K562 (cell line): Measurements from ENCODE around the gene FLCN. TPM values are rescaled to one million over a fixed set of nuclear protein-coding genes. Genes with fewer than 3 reads are reported as not detected.

Experiments used
- ATAC-seq: fragments of 200-7000 bp; cut with Tn5 transposase; 3 replicates; pipeline ENCODE4 v1.9.1; 2020; ENCODE audit warnings: moderate library complexity
- BruUV-seq: library from RNA; stranded (reverse); fragments of 400-500 nt; replicated peaks from 2 replicates; lab custom pipeline; 2021; lab: Mats Ljungman, UMichigan
- CTCF ChIA-PET: fragments of 300-600 bp; formaldehyde crosslinking; extraction: SDS; loops from one replicate; lab custom pipeline; 2021; ENCODE audit warnings: low intra/inter-chr PET ratio; lab: Yijun Ruan, JAX
- POLR2A ChIA-PET: fragments of 300-600, 350-650 bp; sonication (Branson Sonifier 250); formaldehyde crosslinking; extraction: SDS; loops from one replicate; lab custom pipeline; 2021; ENCODE audit warnings: antibody characterized with exemption, inconsistent platforms; lab: Yijun Ruan, JAX
- DNase-seq, 4 experiments: peaks; one replicate each; pipeline versions ENCODE4 v3.0.0 to v3.0.0-alpha.2; 2011 to 2018; ENCODE audit warnings: low spot score in 3 of 4, mixed read lengths in 3 of 4; ENCODE audit errors: extremely low read depth in 1 of 4
- FAIRE-seq: peaks from 2 replicates; lab custom pipeline; 2011; peaks lifted over from hg19 to GRCh38; lab: Jason Lieb, UNC
- H2AFZ ChIP-seq: 2 replicates; pipeline ENCODE4 v1.6.0; 2011; ENCODE audit warnings: low read depth, low read length, control low read depth, inconsistent platforms
- H3K27ac ChIP-seq: fragments of 200-600 bp; 3 replicates; pipeline ENCODE4 v1.8.0; 2011; ENCODE audit warnings: low read depth, mild to moderate bottlenecking, control low read depth, inconsistent platforms, low read length, moderate library complexity, mixed read lengths; ENCODE audit errors: extremely low read depth
- H3K27me3 ChIP-seq, 2 experiments: fragments of 300-600 bp in 1 of 2; 2 replicates in 1 of 2; 3 replicates in 1 of 2; pipeline versions ENCODE4 v1.6.0 to v1.8.0; 2011; ENCODE audit warnings: inconsistent platforms in 2 of 2, low read length in 2 of 2, mild to moderate bottlenecking in 1 of 2, mixed read lengths in 1 of 2, moderate library complexity in 1 of 2; ENCODE audit not compliant: control insufficient read depth in 2 of 2, insufficient read depth in 2 of 2
- H3K36me3 ChIP-seq: fragments of 300-600 bp; 3 replicates; pipeline ENCODE4 v1.8.0; 2011; ENCODE audit warnings: mild to moderate bottlenecking, low read length, inconsistent platforms; ENCODE audit not compliant: control insufficient read depth, insufficient read depth
- H3K4me1 ChIP-seq, 2 experiments: fragments of 200-600 bp in 1 of 2; replicated peaks in 1 of 2; 2 replicates in 1 of 2; 3 replicates in 1 of 2; pipeline versions ENCODE4 v1.5.1 to v1.8.0; 2011; ENCODE audit warnings: inconsistent platforms in 2 of 2, low read length in 2 of 2, mild to moderate bottlenecking in 1 of 2, mixed read lengths in 1 of 2, moderate library complexity in 1 of 2; ENCODE audit not compliant: control insufficient read depth in 2 of 2, insufficient read depth in 2 of 2
- H3K4me2 ChIP-seq: 2 replicates; pipeline ENCODE4 v1.6.1; 2011; ENCODE audit warnings: low read length, control low read depth, inconsistent platforms, mixed read lengths; ENCODE audit not compliant: insufficient read depth
- H3K4me3 ChIP-seq: fragments of 200-600 bp; sonication (generic), shearing (Covaris generic); 2 replicates; pipeline ENCODE4 v1.5.1; 2016; ENCODE audit warnings: control low read depth, inconsistent platforms
- H3K79me2 ChIP-seq: fragments of 200-600 bp; 3 replicates; pipeline ENCODE4 v1.8.0; 2011; ENCODE audit warnings: low read length, inconsistent platforms; ENCODE audit not compliant: control insufficient read depth, insufficient read depth
- H3K9ac ChIP-seq, 2 experiments: 2 replicates each; pipeline versions ENCODE4 v1.6.0 to v1.6.1; 2011; ENCODE audit warnings: low read depth in 2 of 2, low read length in 2 of 2, control low read depth in 1 of 2, inconsistent platforms in 1 of 2, mild to moderate bottlenecking in 1 of 2, mixed read lengths in 1 of 2; ENCODE audit not compliant: insufficient read depth in 1 of 2
- H3K9me1 ChIP-seq: one replicate; pipeline ENCODE4 v1.6.0; 2011; ENCODE audit warnings: inconsistent platforms, mild to moderate bottlenecking, low read length, moderate library complexity; ENCODE audit not compliant: control insufficient read depth, insufficient read depth
- H3K9me3 ChIP-seq: replicated peaks from 2 replicates; pipeline ENCODE4 v1.5.1; 2011; ENCODE audit warnings: low read depth, low read length, inconsistent platforms; ENCODE audit not compliant: control insufficient read depth, insufficient read depth
- H4K20me1 ChIP-seq: replicated peaks from 2 replicates; pipeline ENCODE4 v1.6.1; 2011; ENCODE audit warnings: low read length, inconsistent platforms, mixed read lengths; ENCODE audit not compliant: control insufficient read depth, insufficient read depth
- BRCA1 ChIP-seq, 2 experiments: fragments of 450-650 bp in 1 of 2; sonication (generic) in 1 of 2; formaldehyde crosslinking in 1 of 2; IDR thresholded peaks; 2 replicates each; pipeline versions ENCODE4 v1.5.0 to v1.6.1; 2017 to 2020; ENCODE audit warnings: mild to moderate bottlenecking in 1 of 2, missing genetic modification reagents in 1 of 2
- GTF2E2 ChIP-seq: fragments of 200-800 bp; sonication (Bioruptor generic); IDR thresholded peaks from 2 replicates; pipeline ENCODE4 v1.6.1; 2016; ENCODE audit warnings: missing genetic modification characterization, missing compliant biosample characterization
- MIER1 ChIP-seq: fragments of 450-650 bp; IDR thresholded peaks from 2 replicates; pipeline ENCODE4 v1.6.1; 2016; ENCODE audit warnings: antibody characterized with exemption, mild to moderate bottlenecking, low read depth
- MYC ChIP-seq, 2 experiments: fragments of 250-450 bp in 1 of 2; sonication (Bioruptor Pico) in 1 of 2; IDR thresholded peaks; 2 replicates each; pipeline versions ENCODE4 v1.5.1 to v1.6.1; 2012 to 2021; ENCODE audit warnings: low read depth in 2 of 2, borderline replicate concordance in 1 of 2, improper control_type of control experiment in 1 of 2, low read length in 1 of 2, mild to moderate bottlenecking in 1 of 2, moderate library complexity in 1 of 2
- NCOR1 ChIP-seq: fragments of 450-650 bp; IDR thresholded peaks from 2 replicates; pipeline ENCODE4 v1.6.1; 2016; ENCODE audit warnings: mild to moderate bottlenecking, moderate library complexity
- PCBP1 ChIP-seq: fragments of 200-400 bp; formaldehyde crosslinking; IDR thresholded peaks from 2 replicates; pipeline ENCODE4 v1.6.1; 2018; ENCODE audit warnings: mild to moderate bottlenecking, low read depth, low read length; ENCODE audit not compliant: poor library complexity, severe bottlenecking
- TCF7 ChIP-seq: sonication (generic); IDR thresholded peaks from 2 replicates; pipeline ENCODE4 v1.6.1; 2016; ENCODE audit warnings: antibody characterized with exemption, borderline replicate concordance
- ZMIZ1 ChIP-seq, 2 experiments: fragments of 150-350 bp in 1 of 2; IDR thresholded peaks; 2 replicates each; pipeline ENCODE4 v1.6.1; 2012 to 2016; ENCODE audit warnings: low read depth in 2 of 2, low read length in 2 of 2, mild to moderate bottlenecking in 1 of 2, moderate library complexity in 1 of 2
- ZNF785 ChIP-seq: fragments of 250-450 bp; sonication (Bioruptor Pico); IDR thresholded peaks from 2 replicates; pipeline ENCODE4 v1.4.0; 2020; ENCODE audit warnings: mild to moderate bottlenecking
- WGBS: fragments of 100-300 bp; shearing (Covaris generic); methylation state at CpG from one replicate; pipeline ENCODE4 v1.1.6; 2016; ENCODE audit warnings: low coverage, mixed read lengths; ENCODE audit not compliant: insufficient coverage; ENCODE audit errors: missing lambda C conversion rate; 5-methylcytosine and 5-hydroxymethylcytosine counted together
- in situ Hi-C: fragments of 300-500 bp; cut with MboI; formaldehyde crosslinking; loops from 4 replicates; pipeline ENCODE4 v1.15.0; 2018; ENCODE audit warnings: inconsistent platforms, mixed read lengths
- intact Hi-C: fragments of 100-400 bp; cut with micrococcal nuclease; formaldehyde crosslinking; loops from 2 replicates; pipeline ENCODE4 v1.14.2; 2022
- polyA plus RNA-seq, 8 experiments: library from polyadenylated mRNA; depleted of rRNA in 4 of 8; stranded (reverse) in 5 of 8; unstranded in 3 of 8; fragments of >200 nt; fragmentation: Nextera tagmentation in 2 of 8; fragmentation: Illumina TruSeq in 1 of 8; extraction: Ambion mirVana in 2 of 8; extraction: Trizol in 1 of 8; gene quantifications; 2 replicates each; pipeline versions ENCODE4 v1.2.1 to v1.2.3, GENCODE V29; 2011 to 2014; ENCODE audit warnings: inconsistent platforms in 1 of 8, missing spikeins in 1 of 8
- total RNA-seq, 7 experiments: library from RNA; depleted of rRNA in 6 of 7; stranded (reverse); fragments of >200 nt in 6 of 7; fragmentation: Illumina TruSeq in 2 of 7; extraction: Trizol in 2 of 7; gene quantifications; 2 replicates each; pipeline versions ENCODE4 v1.2.1 to v1.2.3, GENCODE V29; 2011 to 2021; ENCODE audit warnings: low replicate concordance in 1 of 7

FLCN gene
- total and polyA plus RNA-seq, 9 of the 15 experiments (the other 6 are each of a cell fraction or from before 2014, with no cell fraction given), result 1.6 to 33.5 (median 10.9) TPM

GRCh38 chr17:17180741-17181525, 56.0 kb downstream of the FLCN start:
- H3K4me1 ChIP-seq, result no peaks in the 10 kb centered on the region; a peak in 1 of 5 replicates
- H3K36me3 ChIP-seq, result peaks cover 47% of the 10 kb centered on the region; the same call in 2 of the 3 replicates
- no peak for DNase-seq
- no peak for ATAC-seq
- no peak overlapping the region for H2AFZ ChIP-seq
- intact Hi-C loops (no loop called here), in situ Hi-C loops (no loop called here)
- H3K4me2 ChIP-seq, result no peak overlapping the region
- POLR2A ChIA-PET, result no interaction called here
- CTCF ChIA-PET, result no interaction called here
- H3K27ac ChIP-seq, result no peak overlapping the region
- no peaks in the 10 kb centered on the region for H3K79me2 ChIP-seq
- no peaks in the 10 kb centered on the region for H4K20me1 ChIP-seq
- H3K4me3 ChIP-seq, result no peak overlapping the region
- no peak for TF ChIP-seq ZNF785
- TF ChIP-seq PCBP1, result no peak
- TF ChIP-seq MYC (IDR thresholded peaks at IDR 0.05; ENCODE audit: low read depth, low read length), result no peak
- no peak for TF ChIP-seq MYC (CRISPR knock-in tag; IDR thresholded peaks at IDR 0.05; ENCODE audit: borderline replicate concordance, low read depth)
- no peak for FAIRE-seq
- no peak overlapping the region for H3K9ac ChIP-seq
- H3K27me3 ChIP-seq, result no peaks in the 10 kb centered on the region
- no peaks in the 10 kb centered on the region for H3K9me1 ChIP-seq
- WGBS, result 94% methylated on average over 9 of the region's 13 CpGs
- H3K9me3 ChIP-seq, result no peaks in the 10 kb centered on the region
- no TSS peak for BruUV-seq

- DNase-seq, result no peak
- Histone ChIP-seq H3K9ac (no peak overlapping the region), H3K4me2 (no peak overlapping the region), H3K4me1 (no peaks in the 10 kb centered on the region; a peak in 1 of 5 replicates), H3K27me3 (no peaks in the 10 kb centered on the region), H3K79me2 (no peaks in the 10 kb centered on the region), H3K36me3 (peaks cover 54% of the 10 kb centered on the region; the same call in 2 of the 3 replicates), H2AFZ (no peak overlapping the region), H4K20me1 (no peaks in the 10 kb centered on the region), H3K9me1 (no peaks in the 10 kb centered on the region), H3K4me3 (no peak overlapping the region), H3K9me3 (no peaks in the 10 kb centered on the region), H3K27ac (no peak overlapping the region)
- no TSS peak for BruUV-seq
- intact Hi-C loops (no loop called here), in situ Hi-C loops (no loop called here)
- POLR2A ChIA-PET, result interaction anchor here (0.6 kb wide), 1 partner anchor 11 kb away, joined by 3 read pairs; no protein-coding TSS in a partner anchor
- no peak for FAIRE-seq
- CTCF ChIA-PET, result no interaction called here
- 87% methylated on average over 4 of the region's 9 CpGs for WGBS
- ATAC-seq, result no peak
- TF ChIP-seq NCOR1, result no peak
- no peak for TF ChIP-seq MIER1
- TF ChIP-seq TCF7, result no peak
- TF ChIP-seq GTF2E2 (tag), result no peak
- no peak for TF ChIP-seq BRCA1 (IDR thresholded peaks at IDR 0.05)
- no peak for TF ChIP-seq BRCA1 (CRISPR knock-in tag; IDR thresholded peaks at IDR 0.05)
- TF ChIP-seq ZMIZ1 (IDR thresholded peaks at IDR 0.05; ENCODE audit: low read depth in 2 of 2, low read length in 2 of 2), result no peak
Measured at GRCh38 chr17:17180141-17180603, 56.8 kb downstream of the FLCN start.
